ENCODE results near the gene NT5DC4. TPM values are rescaled to one million over a fixed set of nuclear protein-coding genes. Genes with fewer than 3 reads are reported as not detected.

Gene NT5DC4
- total RNA-seq, 1 experiment from 2014 or later = not detected

DNA sequence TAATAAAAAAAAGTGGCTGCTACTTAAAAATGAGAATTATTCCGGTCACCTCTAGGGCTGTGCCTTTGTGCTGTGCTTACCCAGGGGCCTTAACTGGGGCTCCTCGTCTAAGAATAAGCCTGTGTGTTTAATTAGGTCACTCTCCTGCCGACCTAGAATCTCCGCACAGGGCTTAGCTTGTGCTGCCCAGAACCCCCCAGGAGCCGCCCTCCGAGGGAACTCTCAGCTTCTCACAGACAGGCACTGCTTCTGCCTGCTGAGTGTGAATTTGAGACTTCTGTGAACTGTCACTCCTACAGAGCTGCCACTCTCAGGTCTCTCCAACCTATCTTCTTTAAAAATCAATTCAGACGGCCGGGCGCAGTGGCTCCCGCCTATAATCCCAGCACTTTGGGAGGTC is 11.9 kb upstream of the NT5DC4 start:
- DNase-seq (ENCODE audit: unreplicated experiment) = no peak
- Mint-ChIP-seq H3K36me3 (ENCODE audit: insufficient read depth, unreplicated experiment) (no peaks in the 10 kb centered on the region), H3K27me3 (ENCODE audit: insufficient read depth, unreplicated experiment) (no peaks in the 10 kb centered on the region), H3K9me3 (ENCODE audit: unreplicated experiment) (no peaks in the 10 kb centered on the region), H3K27ac (ENCODE audit: low read depth, unreplicated experiment) (no peak overlapping the region), H3K4me1 (ENCODE audit: insufficient read depth, unreplicated experiment) (peaks cover 7% of the 10 kb centered on the region), H3K4me3 (ENCODE audit: unreplicated experiment) (no peak overlapping the region)
- intact Hi-C loops (cut with micrococcal nuclease) = no loop called here
- POLR2A ChIA-PET = interaction anchor here (0.7 kb wide), 1 partner anchor 8 kb away, joined by 4 read pairs; no protein-coding TSS in a partner anchor
- TF ChIP-seq, protein P1, sequence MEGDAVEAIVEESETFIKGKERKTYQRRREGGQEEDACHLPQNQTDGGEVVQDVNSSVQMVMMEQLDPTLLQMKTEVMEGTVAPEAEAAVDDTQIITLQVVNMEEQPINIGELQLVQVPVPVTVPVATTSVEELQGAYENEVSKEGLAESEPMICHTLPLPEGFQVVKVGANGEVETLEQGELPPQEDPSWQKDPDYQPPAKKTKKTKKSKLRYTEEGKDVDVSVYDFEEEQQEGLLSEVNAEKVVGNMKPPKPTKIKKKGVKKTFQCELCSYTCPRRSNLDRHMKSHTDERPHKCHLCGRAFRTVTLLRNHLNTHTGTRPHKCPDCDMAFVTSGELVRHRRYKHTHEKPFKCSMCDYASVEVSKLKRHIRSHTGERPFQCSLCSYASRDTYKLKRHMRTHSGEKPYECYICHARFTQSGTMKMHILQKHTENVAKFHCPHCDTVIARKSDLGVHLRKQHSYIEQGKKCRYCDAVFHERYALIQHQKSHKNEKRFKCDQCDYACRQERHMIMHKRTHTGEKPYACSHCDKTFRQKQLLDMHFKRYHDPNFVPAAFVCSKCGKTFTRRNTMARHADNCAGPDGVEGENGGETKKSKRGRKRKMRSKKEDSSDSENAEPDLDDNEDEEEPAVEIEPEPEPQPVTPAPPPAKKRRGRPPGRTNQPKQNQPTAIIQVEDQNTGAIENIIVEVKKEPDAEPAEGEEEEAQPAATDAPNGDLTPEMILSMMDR (IDR thresholded peaks at IDR 0.05; ENCODE audit: unreplicated experiment) = no peak
- CTCF ChIA-PET = interaction anchor here (0.7 to 2.7 kb wide), 2 partner anchors 18 to 52 kb away, joined by 3 to 8 read pairs; no protein-coding TSS in a partner anchor
- no TSS peak for BruUV-seq (replicated peaks)

DNA sequence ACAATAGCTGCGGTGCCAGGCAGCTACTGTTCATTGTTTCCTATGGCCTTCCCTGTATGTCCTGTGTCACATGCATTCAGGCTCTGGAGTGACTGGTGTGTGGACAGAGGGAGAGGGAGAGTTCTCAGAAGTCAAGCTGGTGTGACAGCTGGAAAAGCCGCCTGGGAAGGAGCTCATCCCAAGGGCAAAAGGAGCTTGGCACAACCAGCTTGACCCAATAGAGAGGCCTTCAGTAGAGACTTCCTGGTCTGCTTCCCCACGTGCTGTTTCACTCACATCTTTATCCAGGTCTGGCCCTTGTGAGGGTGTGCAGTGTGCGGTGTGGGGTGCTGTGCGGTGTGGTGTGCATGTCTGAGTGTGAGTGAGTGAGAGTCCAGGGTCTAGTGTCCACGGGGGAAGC is 11.1 kb upstream of the NT5DC4 start:
- DNase-seq (ENCODE audit: unreplicated experiment) = no peak
- Mint-ChIP-seq H3K4me3 (ENCODE audit: unreplicated experiment) (no peak overlapping the region), H3K36me3 (ENCODE audit: insufficient read depth, unreplicated experiment) (no peaks in the 10 kb centered on the region), H3K4me1 (ENCODE audit: insufficient read depth, unreplicated experiment) (peaks cover 7% of the 10 kb centered on the region), H3K9me3 (ENCODE audit: unreplicated experiment) (no peaks in the 10 kb centered on the region), H3K27ac (ENCODE audit: low read depth, unreplicated experiment) (no peak overlapping the region), H3K27me3 (ENCODE audit: insufficient read depth, unreplicated experiment) (no peaks in the 10 kb centered on the region)
- ChIA-PET CTCF (interaction anchor here (0.6 to 1.0 kb wide), 5 partner anchors 17 to 52 kb away, joined by 3 to 6 read pairs (median 3); no protein-coding TSS in a partner anchor), POLR2A (interaction anchor here (0.6 to 0.8 kb wide), 6 partner anchors 9 to 292 kb away, joined by 3 to 7 read pairs (median 3); no protein-coding TSS in a partner anchor)
- no TSS peak for BruUV-seq (replicated peaks)
- intact Hi-C loops (cut with micrococcal nuclease) = no loop called here
- TF ChIP-seq, protein P1 (IDR thresholded peaks at IDR 0.05; ENCODE audit: unreplicated experiment) = no peak

DNA sequence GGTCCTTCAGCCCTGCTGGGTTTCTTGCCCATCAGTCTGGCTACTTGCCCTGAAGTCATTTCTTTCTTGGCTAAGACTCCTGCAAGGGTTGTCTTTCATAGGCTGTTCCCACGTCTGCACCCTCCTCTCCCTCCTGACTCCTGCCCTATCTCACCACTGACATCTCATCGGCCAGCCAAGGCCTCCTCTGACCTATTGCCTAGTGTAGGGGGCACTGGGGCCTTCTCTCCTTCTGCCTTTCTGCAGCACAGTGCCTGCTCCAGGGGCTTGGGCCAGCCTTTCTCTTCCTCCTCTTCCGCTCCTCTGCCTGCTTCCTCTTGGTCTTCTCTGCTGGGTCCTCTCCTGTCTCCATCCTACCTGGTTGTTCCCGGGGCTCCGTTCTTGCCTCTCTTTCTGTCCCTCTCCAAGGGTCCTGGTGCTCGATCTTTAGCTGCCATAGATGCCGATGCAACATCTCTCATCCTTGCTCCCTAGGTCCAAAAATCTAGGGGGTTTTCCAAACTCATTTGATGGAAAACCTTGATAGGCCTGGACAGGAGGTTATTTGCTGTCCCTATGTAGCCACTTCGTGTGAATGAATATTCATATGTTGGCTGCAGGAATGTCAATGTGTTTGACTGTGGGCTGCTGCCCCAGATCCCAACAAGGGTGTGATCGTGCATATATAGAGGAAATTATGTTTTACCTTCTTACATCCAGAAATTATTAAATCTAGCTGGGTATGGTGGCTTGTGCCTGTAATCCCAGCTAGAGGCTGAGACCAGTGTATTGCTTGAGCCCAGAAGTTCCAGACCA is 9.7 kb upstream of the NT5DC4 start:
- POLR2A ChIA-PET = interaction anchor here (0.7 kb wide), 1 partner anchor 45 kb away, joined by 3 read pairs; no protein-coding TSS in a partner anchor

DNA sequence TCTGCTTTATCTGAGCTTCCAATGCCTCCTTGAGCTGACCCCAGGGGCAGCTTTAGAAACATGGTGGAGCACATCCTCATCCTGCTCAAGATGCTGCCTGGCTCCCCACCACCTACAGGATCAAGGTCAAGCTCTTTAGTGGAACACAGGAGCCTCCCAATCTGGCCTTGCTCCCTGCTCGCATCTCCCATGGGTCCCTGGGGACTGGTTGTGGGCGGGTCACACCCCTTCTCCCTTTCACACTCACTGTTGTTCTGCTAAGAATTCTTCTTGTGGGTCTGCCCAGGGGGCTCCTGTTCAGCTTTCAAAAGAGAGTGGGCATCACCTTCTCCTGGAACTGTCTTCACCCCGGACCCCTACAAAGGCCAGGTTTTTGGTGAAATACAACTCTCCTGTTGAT is 8.4 kb upstream of the NT5DC4 start:
- no TSS peak for BruUV-seq (replicated peaks)
- H3K27ac Mint-ChIP-seq (ENCODE audit: low read depth, unreplicated experiment) = no peak overlapping the region
- peaks cover 7% of the 10 kb centered on the region for H3K4me1 Mint-ChIP-seq (ENCODE audit: insufficient read depth, unreplicated experiment)
- CTCF ChIA-PET = interaction anchor here (0.6 kb wide), 1 partner anchor 14 kb away, joined by 3 read pairs; no protein-coding TSS in a partner anchor
- TF ChIP-seq, protein P1 (IDR thresholded peaks at IDR 0.05; ENCODE audit: unreplicated experiment) = no peak
- no peak overlapping the region for H3K4me3 Mint-ChIP-seq (ENCODE audit: unreplicated experiment)
- POLR2A ChIA-PET = interaction anchor here (0.8 kb wide), 1 partner anchor 86 kb away, joined by 3 read pairs; no protein-coding TSS in a partner anchor
- no peaks in the 10 kb centered on the region for H3K9me3 Mint-ChIP-seq (ENCODE audit: unreplicated experiment)
- H3K36me3 Mint-ChIP-seq (ENCODE audit: insufficient read depth, unreplicated experiment) = no peaks in the 10 kb centered on the region
- DNase-seq (ENCODE audit: unreplicated experiment) = no peak
- intact Hi-C loops (cut with micrococcal nuclease) = no loop called here
- H3K27me3 Mint-ChIP-seq (ENCODE audit: insufficient read depth, unreplicated experiment) = no peaks in the 10 kb centered on the region

More for the DNA sequence above, 9.7 kb upstream of the NT5DC4 start:
- TF ChIP-seq, protein P1 (IDR thresholded peaks at IDR 0.05; ENCODE audit: unreplicated experiment) = no peak
- Mint-ChIP-seq H3K27ac (ENCODE audit: low read depth, unreplicated experiment) (no peak overlapping the region), H3K4me1 (ENCODE audit: insufficient read depth, unreplicated experiment) (peaks cover 7% of the 10 kb centered on the region), H3K36me3 (ENCODE audit: insufficient read depth, unreplicated experiment) (no peaks in the 10 kb centered on the region), H3K4me3 (ENCODE audit: unreplicated experiment) (no peak overlapping the region), H3K9me3 (ENCODE audit: unreplicated experiment) (no peaks in the 10 kb centered on the region), H3K27me3 (ENCODE audit: insufficient read depth, unreplicated experiment) (no peaks in the 10 kb centered on the region)
- CTCF ChIA-PET = no interaction called here
- no peak for DNase-seq (ENCODE audit: unreplicated experiment)
- no TSS peak for BruUV-seq (replicated peaks)
- intact Hi-C loops (cut with micrococcal nuclease) = no loop called here

All from MCF 10A (cell line).